Hepatic stellate cell (primary cell): ENCODE measurements around the gene RELT.

ENCODE experiments used
- DNase-seq: peaks from one replicate; pipeline ENCODE4 v3.0.0; 2011; ENCODE audit warnings: low spot score

Gene RELT

GRCh38 chr11:73439002-73439843 lies 63.0 kb downstream of the RELT start:
- no peak for DNase-seq

GRCh38 chr11:73445980-73446379 lies 69.8 kb downstream of the RELT start:
- no peak for DNase-seq

GRCh38 chr11:73446766-73447165 lies 70.6 kb downstream of the RELT start:
- DNase-seq: no peak
